Loucy (cell line): ENCODE measurements around the gene ERMAP.
"Not testable (repeated sequence)": the region's sequence is repeated elsewhere in the genome, so short reads cannot be mapped to it uniquely, and the experiment has no call there.

Experiments used
- H2AFZ ChIP-seq: fragments of 200-600 bp; sonication (generic); 2 replicates; pipeline ENCODE4 v1.6.0; 2016; ENCODE audit warnings: antibody characterized with exemption, mild to moderate bottlenecking, low read length, moderate library complexity
- H3F3A ChIP-seq: fragments of 200-600 bp; 2 replicates; pipeline ENCODE4 v1.6.0; 2016; ENCODE audit warnings: antibody characterized with exemption, low read depth, mild to moderate bottlenecking
- H3K27me3 ChIP-seq: fragments of 200-600 bp; sonication (generic); 2 replicates; pipeline ENCODE4 v1.6.1; 2014; ENCODE audit warnings: low read length, mild to moderate bottlenecking; ENCODE audit not compliant: insufficient read depth, poor library complexity, severe bottlenecking
- H3K36me3 ChIP-seq: fragments of 200-600 bp; sonication (generic); 2 replicates; pipeline ENCODE4 v1.6.1; 2016; ENCODE audit warnings: low read length; ENCODE audit not compliant: insufficient read depth
- H3K4me1 ChIP-seq: fragments of 200-600 bp; sonication (generic); 2 replicates; pipeline ENCODE4 v1.5.1; 2014; ENCODE audit warnings: low read length, mild to moderate bottlenecking; ENCODE audit not compliant: insufficient read depth, poor library complexity, severe bottlenecking
- H3K4me2 ChIP-seq: fragments of 200-600 bp; sonication (generic); 2 replicates; pipeline ENCODE4 v1.6.0; 2014; ENCODE audit warnings: antibody characterized with exemption, low read length, low read depth, mild to moderate bottlenecking; ENCODE audit not compliant: poor library complexity, severe bottlenecking
- H3K4me3 ChIP-seq: fragments of 200-600 bp; sonication (generic); 2 replicates; pipeline ENCODE4 v1.5.1; 2014; ENCODE audit warnings: low read length, mild to moderate bottlenecking, mixed read lengths; ENCODE audit not compliant: poor library complexity, severe bottlenecking
- H3K79me2 ChIP-seq: fragments of 200-600 bp; sonication (generic); 2 replicates; pipeline ENCODE4 v1.6.1; 2014; ENCODE audit warnings: low read length; ENCODE audit not compliant: insufficient read depth
- H3K9ac ChIP-seq: fragments of 200-600 bp; sonication (generic); 2 replicates; pipeline ENCODE4 v1.6.0; 2014; ENCODE audit warnings: mild to moderate bottlenecking, low read depth, low read length, moderate library complexity; ENCODE audit not compliant: poor library complexity, severe bottlenecking
- H3K9me2 ChIP-seq: fragments of 200-600 bp; sonication (generic); replicated peaks from 2 replicates; pipeline ENCODE4 v1.6.1; 2016; ENCODE audit warnings: low read depth, low read length, mixed read lengths
- H3K9me3 ChIP-seq: fragments of 200-600 bp; sonication (generic); 2 replicates; pipeline ENCODE4 v1.6.1; 2014; ENCODE audit warnings: mild to moderate bottlenecking, antibody characterized with exemption, low read length, low read depth; ENCODE audit not compliant: insufficient read depth
- H4K20me1 ChIP-seq: fragments of 200-600 bp; sonication (generic); 2 replicates; pipeline ENCODE4 v1.6.0; 2014; ENCODE audit warnings: antibody characterized with exemption, low read length, mild to moderate bottlenecking; ENCODE audit not compliant: insufficient read depth, poor library complexity, severe bottlenecking
- EZH2phosphoT487 ChIP-seq: fragments of 200-600 bp; IDR thresholded peaks from 2 replicates; pipeline ENCODE4 v1.6.1; 2018; ENCODE audit warnings: antibody characterized with exemption, mild to moderate bottlenecking, moderate library complexity, borderline replicate concordance
- TF ChIP-seq, protein P1 (sequence below): fragments of 200-600 bp; sonication (generic); conservative IDR thresholded peaks from 2 replicates; pipeline ENCODE4 v1.5.1; 2014; ENCODE audit warnings: mild to moderate bottlenecking, antibody characterized with exemption, low read length

The ERMAP gene

DNA sequence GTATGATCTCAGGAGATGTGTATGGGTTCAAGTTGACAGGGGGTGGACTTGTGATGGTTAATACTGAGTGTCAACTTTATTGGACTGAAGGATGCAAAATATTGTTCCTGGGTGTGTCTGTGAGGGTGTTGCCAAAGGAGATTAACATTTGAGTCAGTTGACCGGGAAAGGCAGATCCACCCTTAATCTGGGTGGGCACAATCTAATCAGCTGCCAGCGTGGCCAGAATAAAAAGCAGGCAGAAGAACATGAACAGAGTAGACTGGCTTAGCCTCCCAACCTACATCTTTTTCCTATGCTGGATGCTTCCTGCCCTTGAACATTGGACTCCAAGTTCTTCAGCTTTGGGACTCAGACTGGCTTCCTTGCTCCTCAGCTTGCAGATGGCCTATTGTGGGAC lies 52.8 kb downstream of the ERMAP start:
- not testable (repeated sequence) for H2AFZ ChIP-seq, H3K4me3 ChIP-seq, H3K79me2 ChIP-seq, H3K4me2 ChIP-seq, H3K27me3 ChIP-seq, H4K20me1 ChIP-seq, H3F3A ChIP-seq, H3K4me1 ChIP-seq, H3K9me3 ChIP-seq, H3K36me3 ChIP-seq, H3K9ac ChIP-seq, H3K9me2 ChIP-seq

DNA sequence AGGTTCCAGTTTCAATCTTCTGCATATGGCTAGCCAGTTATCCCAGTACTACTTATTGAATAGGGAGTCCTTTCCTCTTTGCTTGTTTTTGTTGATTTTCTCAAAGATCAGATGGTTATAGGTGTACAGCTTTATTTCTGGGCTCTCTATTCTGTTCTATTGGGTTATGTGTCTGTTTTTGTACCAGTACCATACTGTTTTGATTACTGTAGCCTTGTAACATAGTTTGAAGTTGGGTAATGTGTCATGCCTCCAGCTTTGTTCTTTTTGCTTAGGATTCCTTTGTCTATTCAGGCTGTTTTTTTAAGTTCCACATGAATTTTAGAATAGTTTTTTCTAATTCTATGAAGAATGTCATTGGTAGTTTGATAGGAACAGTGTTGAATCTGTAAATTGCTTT lies 56.2 kb downstream of the ERMAP start:
- H3K9me2 ChIP-seq, H4K20me1 ChIP-seq, H3K36me3 ChIP-seq, H2AFZ ChIP-seq, H3K4me3 ChIP-seq, H3F3A ChIP-seq, H3K4me2 ChIP-seq, H3K9ac ChIP-seq, H3K9me3 ChIP-seq, H3K27me3 ChIP-seq, H3K79me2 ChIP-seq, H3K4me1 ChIP-seq: not testable (repeated sequence)

DNA sequence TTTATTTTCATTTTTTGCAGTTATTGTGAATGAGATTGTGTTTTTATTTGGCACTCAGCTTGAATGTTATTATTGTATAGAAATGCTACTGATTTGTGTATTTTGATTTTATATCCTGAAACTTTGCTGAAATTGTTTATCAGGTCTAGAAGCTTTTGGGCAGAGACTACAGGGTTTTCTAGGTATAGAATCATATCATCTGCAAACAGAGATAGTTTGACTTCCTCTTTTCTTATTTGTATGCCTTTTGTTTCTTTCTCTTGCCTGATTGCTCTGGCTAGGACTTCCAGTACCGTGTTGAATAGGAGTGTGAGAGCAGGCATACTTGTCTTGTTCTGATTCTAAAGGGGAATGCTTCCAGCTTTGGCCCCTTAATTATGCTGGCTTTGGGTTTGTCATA lies 56.7 kb downstream of the ERMAP start:
- Histone ChIP-seq H3K4me3 (no peak overlapping the region), H3F3A (no peaks in the 10 kb centered on the region), H3K9me3 (no peaks in the 10 kb centered on the region), H3K4me2 (no peak overlapping the region), H3K36me3 (no peaks in the 10 kb centered on the region), H3K9ac (no peak overlapping the region), H4K20me1 (no peaks in the 10 kb centered on the region), H3K27me3 (no peaks in the 10 kb centered on the region), H2AFZ (no peak overlapping the region), H3K79me2 (no peaks in the 10 kb centered on the region), H3K9me2 (no peaks in the 10 kb centered on the region; the same call in 1 of the 2 replicates), H3K4me1 (no peaks in the 10 kb centered on the region)
- TF ChIP-seq, protein P1, sequence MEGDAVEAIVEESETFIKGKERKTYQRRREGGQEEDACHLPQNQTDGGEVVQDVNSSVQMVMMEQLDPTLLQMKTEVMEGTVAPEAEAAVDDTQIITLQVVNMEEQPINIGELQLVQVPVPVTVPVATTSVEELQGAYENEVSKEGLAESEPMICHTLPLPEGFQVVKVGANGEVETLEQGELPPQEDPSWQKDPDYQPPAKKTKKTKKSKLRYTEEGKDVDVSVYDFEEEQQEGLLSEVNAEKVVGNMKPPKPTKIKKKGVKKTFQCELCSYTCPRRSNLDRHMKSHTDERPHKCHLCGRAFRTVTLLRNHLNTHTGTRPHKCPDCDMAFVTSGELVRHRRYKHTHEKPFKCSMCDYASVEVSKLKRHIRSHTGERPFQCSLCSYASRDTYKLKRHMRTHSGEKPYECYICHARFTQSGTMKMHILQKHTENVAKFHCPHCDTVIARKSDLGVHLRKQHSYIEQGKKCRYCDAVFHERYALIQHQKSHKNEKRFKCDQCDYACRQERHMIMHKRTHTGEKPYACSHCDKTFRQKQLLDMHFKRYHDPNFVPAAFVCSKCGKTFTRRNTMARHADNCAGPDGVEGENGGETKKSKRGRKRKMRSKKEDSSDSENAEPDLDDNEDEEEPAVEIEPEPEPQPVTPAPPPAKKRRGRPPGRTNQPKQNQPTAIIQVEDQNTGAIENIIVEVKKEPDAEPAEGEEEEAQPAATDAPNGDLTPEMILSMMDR: no peak

DNA sequence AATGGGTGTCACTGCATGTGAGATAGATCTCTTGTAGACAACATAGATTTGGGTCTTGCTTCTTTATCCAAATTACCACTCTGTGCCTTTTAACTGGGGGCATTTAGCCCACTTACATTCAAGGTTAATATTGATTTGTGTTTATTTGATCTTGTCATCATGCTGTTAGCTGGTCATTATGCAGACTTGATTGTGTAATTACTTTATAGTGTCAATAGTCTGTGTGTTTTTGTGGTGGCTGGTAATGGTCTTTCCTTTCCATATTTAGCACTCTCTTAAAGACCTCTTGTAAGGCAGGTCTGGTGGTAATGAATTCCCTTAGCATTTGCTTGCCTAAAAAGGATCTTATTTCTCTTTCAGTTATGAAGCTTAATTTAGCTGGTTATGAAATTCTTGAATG lies 59.1 kb downstream of the ERMAP start:
- H3K79me2 ChIP-seq: no peaks in the 10 kb centered on the region
- TF ChIP-seq EZH2phosphoT487: no peak
- TF ChIP-seq, protein P1: no peak
- H3K4me2 ChIP-seq: no peak overlapping the region
- no peak overlapping the region for H2AFZ ChIP-seq
- no peaks in the 10 kb centered on the region for H4K20me1 ChIP-seq
- no peaks in the 10 kb centered on the region for H3F3A ChIP-seq
- peaks cover 6% of the 10 kb centered on the region; the same call in 1 of the 2 replicates for H3K9me3 ChIP-seq
- no peaks in the 10 kb centered on the region for H3K27me3 ChIP-seq
- H3K9ac ChIP-seq: no peak overlapping the region
- H3K4me3 ChIP-seq: no peak overlapping the region
- no peaks in the 10 kb centered on the region for H3K36me3 ChIP-seq
- no peaks in the 10 kb centered on the region for H3K9me2 ChIP-seq
- H3K4me1 ChIP-seq: no peaks in the 10 kb centered on the region
